PFSK-1 (cell line): ENCODE measurements around the gene DSP.

Experiments
- FOXP2 ChIP-seq: optimal IDR thresholded peaks from 2 replicates; pipeline ENCODE3; 2011; ENCODE audit warnings: borderline replicate concordance, control low read depth, inconsistent platforms; ENCODE audit not compliant: insufficient read depth; ENCODE audit errors: extremely low read length, extremely low read depth
- POLR2AphosphoS5 ChIP-seq: IDR thresholded peaks from 2 replicates; pipeline ENCODE4 v1.6.1; 2012; ENCODE audit warnings: low read depth, mild to moderate bottlenecking, control low read depth, low read length, moderate library complexity
- REST ChIP-seq, 2 experiments: IDR thresholded peaks; 2 replicates each; pipeline versions ENCODE4 v1.6.1 to v1.8.0; 2011 to 2012; ENCODE audit warnings: low read depth in 2 of 2, low read length in 2 of 2, control low read depth in 1 of 2, inconsistent platforms in 1 of 2, mild to moderate bottlenecking in 1 of 2, moderate library complexity in 1 of 2; ENCODE audit not compliant: insufficient read depth in 1 of 2
- SIN3A ChIP-seq: IDR thresholded peaks from 2 replicates; pipeline ENCODE4 v1.6.1; 2012; ENCODE audit warnings: mild to moderate bottlenecking, low read length, moderate library complexity, borderline replicate concordance; ENCODE audit not compliant: insufficient read depth
- TAF1 ChIP-seq: IDR thresholded peaks from 2 replicates; pipeline ENCODE4 v1.6.1; 2012; ENCODE audit warnings: low read length, control low read depth, borderline replicate concordance; ENCODE audit not compliant: insufficient read depth

The DSP gene

DNA sequence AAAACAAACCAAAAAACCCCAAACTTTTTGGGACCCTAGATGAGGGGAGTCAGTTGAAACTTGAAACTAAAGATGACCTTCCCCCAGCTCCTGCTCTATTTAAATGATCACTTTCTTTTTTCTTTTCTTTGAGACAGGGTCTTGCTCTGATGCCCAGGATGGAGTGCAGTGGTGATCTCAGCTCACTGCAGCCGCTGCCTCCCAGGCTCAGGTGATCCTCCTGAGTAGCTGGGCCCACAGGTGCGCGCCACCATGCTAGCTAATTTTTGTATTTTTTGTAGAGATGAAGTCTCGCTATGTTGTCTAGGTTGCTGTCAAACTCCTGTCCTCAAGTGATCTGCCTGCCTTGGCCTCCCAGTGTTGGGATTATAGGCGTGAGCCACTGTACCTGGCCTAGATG, 7.3 kb upstream of the DSP start:
- no peak for TF ChIP-seq REST (IDR thresholded peaks at IDR 0.05; ENCODE audit: insufficient read depth in 1 of 2, low read depth in 2 of 2, low read length in 2 of 2)
- TF ChIP-seq POLR2AphosphoS5: no peak
- TF ChIP-seq FOXP2: no peak
- no peak for TF ChIP-seq SIN3A
- no peak for TF ChIP-seq TAF1

GRCh38 chr6:7535498-7535897, 6.0 kb upstream of the DSP start:
- no peak for TF ChIP-seq REST (IDR thresholded peaks at IDR 0.05; ENCODE audit: insufficient read depth in 1 of 2, low read depth in 2 of 2, low read length in 2 of 2)
- TF ChIP-seq SIN3A: no peak
- no peak for TF ChIP-seq POLR2AphosphoS5
- TF ChIP-seq FOXP2: no peak
- no peak for TF ChIP-seq TAF1

DNA sequence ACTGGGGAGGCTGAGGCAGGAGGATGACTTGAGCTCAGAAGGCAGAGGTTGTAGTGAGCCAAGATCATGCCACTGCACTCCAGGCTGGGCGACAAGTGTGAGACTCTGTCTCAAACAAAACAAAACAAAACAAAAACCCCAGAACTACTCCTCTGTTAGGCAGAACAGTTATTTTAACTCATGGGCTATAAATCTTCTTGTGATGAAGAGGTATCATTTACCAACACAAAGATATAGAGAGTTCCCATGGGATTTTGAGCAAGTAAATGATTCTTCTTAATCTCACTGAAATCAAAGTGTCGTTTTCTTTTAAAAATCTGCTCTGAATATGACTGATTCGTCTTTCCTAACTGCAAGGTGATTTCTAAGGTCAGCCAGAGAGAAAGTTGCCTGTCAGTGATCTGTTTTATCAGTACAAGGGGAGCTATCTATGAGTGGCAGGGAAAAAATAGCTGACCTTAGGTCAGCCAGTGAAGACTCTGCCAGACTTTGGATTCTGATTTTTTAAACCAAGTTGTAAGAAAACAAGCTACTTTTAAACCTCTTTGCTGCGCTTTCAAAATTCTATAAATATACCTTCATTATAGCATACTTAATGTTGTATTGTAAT, 3.8 kb upstream of the DSP start:
- no peak for TF ChIP-seq FOXP2
- no peak for TF ChIP-seq POLR2AphosphoS5
- no peak for TF ChIP-seq SIN3A
- no peak for TF ChIP-seq REST (IDR thresholded peaks at IDR 0.05; ENCODE audit: insufficient read depth in 1 of 2, low read depth in 2 of 2, low read length in 2 of 2)
- no peak for TF ChIP-seq TAF1

- TF ChIP-seq FOXP2 (no peak), SIN3A (no peak), POLR2AphosphoS5 (no peak), REST (IDR thresholded peaks at IDR 0.05; ENCODE audit: insufficient read depth in 1 of 2, low read depth in 2 of 2, low read length in 2 of 2) (no peak), TAF1 (no peak)
These were observed 3.0 kb upstream of the DSP start for GRCh38 chr6:7538484-7538883.

GRCh38 chr6:7540595-7540994, 876 bp upstream of the DSP start:
- TF ChIP-seq FOXP2 (no peak), POLR2AphosphoS5 (no peak), TAF1 (no peak), REST (IDR thresholded peaks at IDR 0.05; ENCODE audit: insufficient read depth in 1 of 2, low read depth in 2 of 2, low read length in 2 of 2) (no peak), SIN3A (no peak)
